Activated CD4-positive, alpha-beta T cell treated with anti-CD3 and anti-CD28 coated beads, Interleukin-2, Interleukin-6, amounts not matched to agents 100 ng/mL and 50 ng/mL, durations not matched to agents 16 hours and 8 hours (primary cell): ENCODE measurements around the gene CNTN1.
A peak's percentile ranks its signal among the peaks of the same experiment; 100 is the strongest.

ENCODE experiments used
- DNase-seq: peaks from one replicate; pipeline ENCODE4 v3.0.0-alpha.2; 2020

Gene CNTN1

DNA sequence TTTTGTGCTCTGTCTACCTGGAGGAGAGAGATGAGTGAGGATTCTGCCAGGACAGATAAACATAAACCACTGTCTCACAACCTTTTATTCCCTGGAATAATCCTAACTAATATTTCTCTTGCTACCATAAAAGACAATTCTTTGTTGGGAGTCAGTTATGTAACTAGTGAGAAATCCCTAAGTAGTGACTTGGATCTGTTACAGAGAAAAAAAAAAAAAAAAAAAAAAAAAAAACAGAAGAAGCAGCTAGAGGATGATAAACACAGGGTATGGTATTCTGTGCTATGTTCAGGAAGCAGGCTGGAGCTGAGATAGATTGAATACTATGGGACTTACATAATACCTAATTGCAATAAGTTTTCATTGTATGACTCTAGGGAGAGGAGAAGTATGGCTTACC lies 178.7 kb downstream of the CNTN1 start:
- DNase-seq = no peak

DNA sequence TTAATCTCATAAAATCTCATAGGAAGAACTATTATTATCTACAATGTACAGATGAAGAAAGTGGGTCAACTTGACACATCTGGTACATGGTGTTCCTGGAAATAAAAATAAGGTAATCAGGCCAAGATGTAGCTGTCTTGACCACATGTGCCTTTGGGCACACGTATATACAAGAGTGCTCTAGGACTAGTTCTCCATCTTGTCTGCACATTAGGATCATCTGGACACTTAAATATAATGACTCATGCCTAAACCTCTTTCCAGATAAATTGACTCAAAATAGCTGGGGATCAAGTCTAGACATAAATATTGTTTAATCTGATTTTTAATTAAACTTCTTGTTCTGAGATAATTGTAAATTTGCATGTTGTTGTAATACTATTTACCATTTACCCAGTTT lies 182.6 kb downstream of the CNTN1 start:
- no peak for DNase-seq

DNA sequence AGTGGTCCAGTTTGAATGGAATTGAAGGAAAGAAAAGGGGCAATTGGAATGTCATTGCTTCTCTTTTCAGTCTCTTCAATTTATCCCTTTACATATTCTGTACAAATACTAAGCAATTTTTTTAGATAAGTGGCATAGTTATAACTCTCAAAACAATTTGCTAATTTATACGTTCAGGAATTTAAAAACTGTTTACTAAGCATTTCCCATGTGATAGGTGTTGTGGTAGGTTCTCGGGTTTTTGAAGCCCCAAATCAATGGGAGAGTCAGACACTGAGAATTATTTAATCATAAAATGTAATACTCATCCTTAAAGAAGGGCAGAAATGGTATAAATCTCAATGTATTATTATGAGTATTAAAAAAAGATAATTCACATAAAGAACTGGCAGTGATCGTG lies 197.1 kb downstream of the CNTN1 start:
- DNase-seq = no peak

DNA sequence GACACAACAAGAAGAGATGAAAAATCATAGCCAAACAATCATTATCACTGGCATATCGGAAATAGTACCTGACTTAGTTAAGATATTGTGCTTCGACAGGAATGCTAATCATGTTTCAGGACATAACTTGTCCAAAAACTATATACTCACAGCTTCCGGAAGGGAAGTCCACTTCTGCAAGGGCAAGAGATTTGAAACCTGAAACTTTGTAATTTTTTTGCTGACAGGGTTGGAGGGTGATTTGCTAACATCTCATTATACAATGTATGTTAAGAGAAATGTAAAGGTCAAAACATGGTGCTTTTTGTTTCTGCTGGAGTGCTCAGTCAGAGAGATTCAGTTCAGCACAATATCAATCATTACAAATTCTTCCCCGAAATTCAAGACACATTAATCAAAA lies 200.3 kb downstream of the CNTN1 start:
- DNase-seq = no peak

DNA sequence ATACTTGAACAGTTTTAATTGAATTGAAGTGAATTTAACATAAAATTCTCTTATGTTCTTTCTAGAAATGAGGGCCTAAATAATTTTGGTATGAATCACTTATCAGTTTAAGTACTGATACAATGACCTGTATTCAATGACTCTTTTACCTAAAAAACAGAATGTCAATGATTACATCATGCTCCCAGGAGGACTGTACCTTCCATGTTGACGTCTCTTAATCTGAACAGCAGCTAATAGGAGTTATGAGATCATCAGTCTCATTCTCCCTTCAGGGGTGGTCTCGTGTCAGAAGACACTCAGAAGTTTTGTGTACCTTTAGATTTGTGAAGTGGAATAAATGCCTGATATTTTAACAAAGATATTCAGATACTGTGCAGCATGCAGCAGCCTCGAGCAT lies 206.3 kb downstream of the CNTN1 start:
- DNase-seq = no peak

DNA sequence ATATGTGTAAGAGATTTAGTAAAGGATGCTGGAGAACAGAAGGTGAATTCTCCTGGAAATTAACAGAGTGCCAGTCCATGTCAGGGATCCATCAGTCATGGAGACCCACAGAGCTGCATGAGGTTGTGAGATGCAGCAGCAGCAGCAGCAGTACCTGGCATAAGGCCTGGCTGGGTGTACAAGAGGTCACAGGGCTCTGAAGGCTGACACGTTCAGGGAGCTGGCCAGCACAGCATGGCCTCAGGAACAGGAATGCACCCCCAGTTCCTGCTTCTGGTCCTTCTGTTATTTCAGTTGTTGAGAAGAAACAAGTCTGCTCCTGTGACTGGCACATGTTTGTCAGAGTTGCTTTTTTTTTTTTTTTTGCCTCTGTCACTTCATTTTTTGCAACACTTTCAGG lies 210.8 kb downstream of the CNTN1 start:
- DNase-seq = no peak

DNA sequence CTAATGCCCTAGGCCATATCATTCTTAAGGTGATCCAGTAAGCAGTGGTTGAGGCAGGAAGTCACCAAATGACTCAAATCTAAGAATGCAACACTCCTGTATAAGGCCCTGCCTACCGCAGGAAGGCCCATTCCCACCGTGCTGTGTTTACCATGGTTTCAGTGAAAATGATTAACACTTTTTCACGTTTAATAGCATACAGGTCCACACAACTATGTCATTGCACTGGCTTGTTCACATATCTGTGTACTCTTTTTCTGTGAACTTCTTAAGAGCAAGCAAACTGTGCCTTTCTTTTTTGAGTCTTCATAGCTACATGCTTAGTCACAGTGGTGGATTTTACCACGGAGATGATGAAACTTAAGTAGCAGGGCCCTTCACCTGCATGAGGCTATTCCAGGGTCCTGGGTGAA lies 214.9 kb downstream of the CNTN1 start:
- DNase-seq = peak; percentile 41

DNA sequence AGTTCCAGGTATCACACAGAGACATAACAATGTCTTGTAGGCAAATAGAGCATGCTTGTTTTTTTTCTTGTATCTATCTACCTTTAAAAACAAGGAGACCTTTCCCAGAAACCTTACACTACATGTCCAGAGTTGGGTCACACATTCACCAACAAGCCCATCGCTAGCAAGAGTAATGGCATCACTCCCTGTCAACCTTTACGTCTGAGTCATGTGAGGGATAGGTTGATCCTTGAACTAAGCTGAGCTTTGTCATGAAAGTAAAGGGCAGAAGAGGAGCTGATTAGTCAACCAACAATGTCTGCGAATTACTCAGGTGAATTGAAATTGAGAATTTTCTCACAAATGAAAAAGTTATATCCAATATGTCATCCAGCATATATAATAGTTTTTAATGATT lies 219.4 kb downstream of the CNTN1 start:
- DNase-seq = no peak

DNA sequence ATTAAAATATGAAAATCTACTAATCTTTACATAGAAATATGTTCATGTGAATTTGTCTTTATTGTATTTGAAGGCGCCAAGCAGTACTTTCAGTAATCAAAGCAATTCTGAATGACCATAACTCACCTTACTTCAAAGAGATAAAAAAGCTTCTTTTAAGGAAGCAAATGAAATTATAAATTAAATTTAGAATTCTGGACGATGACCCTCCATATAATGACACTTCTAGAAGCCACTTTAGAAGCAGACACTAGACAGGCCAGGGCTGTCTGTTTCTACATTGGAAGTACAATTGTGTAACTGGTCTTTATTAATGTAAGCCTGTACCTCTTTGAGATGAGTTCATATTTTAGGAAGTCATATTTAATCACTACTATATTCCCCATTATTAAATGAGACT lies 222.9 kb downstream of the CNTN1 start:
- DNase-seq = no peak

DNA sequence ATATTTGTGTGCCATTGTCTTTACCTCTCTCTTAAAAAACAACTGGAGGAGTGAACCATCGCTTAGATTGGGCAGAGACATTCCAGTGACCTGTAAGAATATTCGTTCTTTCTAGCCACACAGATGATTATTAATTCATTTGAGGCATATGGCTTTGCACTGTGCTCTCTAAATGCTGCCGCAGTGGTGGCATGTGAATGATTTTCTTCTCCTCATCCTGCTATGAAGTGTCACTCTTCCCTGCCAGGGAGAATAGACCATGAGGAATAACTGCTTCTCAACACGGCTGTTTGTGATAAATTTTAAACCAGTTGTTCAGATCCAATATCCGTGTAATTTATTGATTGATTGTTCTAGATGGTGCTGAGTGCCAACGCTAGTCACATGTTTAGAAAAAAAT lies 225.3 kb downstream of the CNTN1 start:
- no peak for DNase-seq

DNA sequence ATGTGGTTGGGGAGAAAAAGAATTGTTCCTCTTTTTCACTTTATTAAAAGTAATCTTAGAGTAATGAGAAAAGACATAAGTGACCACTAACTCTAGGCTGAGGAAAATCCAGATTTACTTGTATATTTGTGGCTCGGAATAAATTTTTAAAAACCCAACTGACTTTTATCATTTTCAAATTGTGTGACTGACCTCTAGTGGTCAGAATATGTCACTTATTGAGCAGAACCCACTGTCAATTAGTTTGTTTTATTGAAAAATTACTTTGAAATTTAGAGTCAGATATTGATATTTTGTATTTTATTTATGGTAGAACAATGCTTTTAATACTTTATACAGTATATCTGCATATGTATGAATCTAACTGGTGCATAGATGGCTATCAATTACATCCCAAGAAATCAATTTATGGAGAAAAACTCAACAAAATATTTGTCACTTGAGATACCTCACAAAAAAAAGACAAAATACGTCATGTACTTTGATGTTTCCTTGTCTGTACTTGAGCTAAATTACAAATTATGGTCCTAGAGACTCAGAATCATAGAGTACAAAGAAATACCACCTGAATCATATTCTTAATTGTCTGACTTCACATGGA lies 229.4 kb downstream of the CNTN1 start:
- peak; percentile 13 for DNase-seq

DNA sequence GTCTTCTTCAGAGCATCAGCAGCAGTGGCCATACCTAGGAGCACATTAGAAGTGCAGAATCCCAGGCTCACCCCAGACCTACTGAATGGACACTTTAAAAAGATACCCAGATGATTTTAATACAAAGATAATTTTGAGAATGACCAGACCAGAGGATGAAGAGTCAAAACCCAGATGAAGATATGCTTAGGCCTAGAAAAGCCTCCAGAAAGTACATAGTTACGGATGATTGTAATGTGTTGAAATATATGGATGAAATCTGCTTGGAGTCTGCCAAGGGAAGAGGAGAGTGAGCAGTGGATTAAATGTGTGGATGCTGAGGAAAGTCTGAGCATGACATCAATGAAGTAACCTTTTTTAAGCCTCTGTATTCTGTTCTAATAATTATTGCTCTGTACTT lies 245.7 kb downstream of the CNTN1 start:
- DNase-seq = no peak

DNA sequence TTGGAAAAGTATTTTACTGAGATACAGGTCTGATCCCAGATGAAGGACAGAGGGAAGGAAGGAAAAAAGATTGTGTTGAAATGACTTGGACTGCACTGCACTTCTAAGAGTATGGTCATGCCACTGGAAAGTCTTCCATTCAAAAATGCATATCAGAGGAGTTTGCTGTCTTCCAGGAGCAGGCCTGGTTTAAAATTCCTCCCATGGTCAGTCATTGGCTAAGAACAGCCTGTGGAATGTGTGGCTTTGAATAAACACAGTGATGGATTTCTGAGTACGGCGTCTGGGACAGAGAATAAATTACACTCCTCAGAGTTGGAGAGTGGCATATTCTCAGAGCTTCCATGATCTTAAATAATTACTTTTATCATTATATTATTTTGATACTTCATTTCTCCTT lies 250.1 kb downstream of the CNTN1 start:
- DNase-seq = no peak

DNA sequence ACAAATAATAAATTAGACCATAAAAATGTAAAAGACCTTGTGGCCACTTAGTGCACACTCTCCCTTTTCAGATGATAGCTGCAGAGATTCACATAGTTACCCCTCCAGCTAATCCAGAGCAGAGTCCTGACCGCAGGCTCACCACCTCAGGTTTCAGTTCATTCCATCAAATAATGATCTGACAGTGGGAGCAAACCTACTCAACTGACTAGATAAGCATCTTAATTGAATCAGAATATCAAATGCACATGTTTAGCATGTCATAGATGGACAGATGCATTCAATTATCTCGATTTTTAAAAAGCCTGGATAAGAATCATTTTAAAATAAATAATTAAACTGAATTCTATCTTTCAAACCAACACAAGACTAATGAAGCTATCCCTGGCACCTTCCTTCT lies 253.5 kb downstream of the CNTN1 start:
- no peak for DNase-seq

DNA sequence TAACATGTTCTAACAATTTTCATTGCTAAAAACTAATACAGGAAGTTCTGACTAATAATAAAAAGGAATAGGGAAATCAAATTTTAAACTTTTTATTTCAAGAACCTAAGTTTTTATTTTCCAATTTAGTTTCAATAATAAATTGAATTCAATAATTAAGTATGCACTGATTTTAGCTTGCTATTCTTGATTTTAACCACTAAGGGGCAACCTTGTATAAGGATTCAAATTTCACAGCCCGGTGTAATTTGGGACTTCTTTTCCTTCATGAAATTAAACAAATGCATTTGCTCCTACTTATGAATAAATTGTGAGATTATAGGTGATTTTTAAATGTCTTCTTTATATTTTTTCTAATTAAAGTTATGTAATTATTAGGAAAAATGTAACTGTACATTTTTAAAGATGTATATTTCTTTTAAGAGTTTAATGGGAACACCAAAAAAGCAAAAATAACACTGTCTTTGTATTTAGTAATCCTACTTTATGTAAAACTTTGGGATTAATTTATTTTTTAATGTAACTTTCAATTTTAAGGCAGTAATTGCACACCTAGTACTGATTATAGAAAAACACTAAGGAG lies 254.5 kb downstream of the CNTN1 start:
- DNase-seq = peak; percentile 7

DNA sequence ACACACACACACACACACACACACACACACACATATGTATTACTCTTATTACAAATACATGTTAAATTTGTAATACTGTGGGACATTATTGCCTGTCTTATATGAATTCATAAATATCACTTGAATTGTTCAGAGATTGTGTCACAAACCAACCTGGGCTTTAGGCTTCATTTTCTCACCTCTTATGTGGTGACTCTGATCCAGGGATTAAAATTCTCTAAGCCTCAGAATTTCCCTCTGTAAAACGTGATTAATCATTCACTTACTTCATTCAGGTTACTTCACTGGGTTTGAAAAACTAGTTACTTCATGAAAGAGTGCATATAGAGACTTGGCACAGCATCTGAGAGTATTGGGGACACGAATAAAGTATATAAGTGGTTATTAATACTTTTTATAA lies 255.6 kb downstream of the CNTN1 start:
- no peak for DNase-seq

DNA sequence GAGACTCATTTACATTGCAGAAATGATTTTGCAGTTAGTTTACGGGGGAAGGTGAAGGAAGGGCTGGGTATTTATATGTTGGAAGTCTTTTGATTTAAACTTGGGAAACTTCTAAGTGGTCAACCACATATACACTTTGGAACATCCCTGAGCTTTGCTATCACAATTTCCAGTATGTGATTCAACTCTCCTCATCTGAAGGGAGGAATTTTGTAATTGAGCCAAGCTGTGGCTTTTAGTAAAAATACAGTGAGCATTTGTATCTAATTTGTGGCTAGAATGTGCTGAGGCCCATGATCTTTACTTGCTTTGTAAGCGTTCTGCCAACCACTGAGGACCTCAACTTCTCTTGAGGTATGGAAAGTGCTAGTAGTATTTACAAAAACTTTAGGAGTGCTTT lies 260.8 kb downstream of the CNTN1 start:
- DNase-seq = no peak

DNA sequence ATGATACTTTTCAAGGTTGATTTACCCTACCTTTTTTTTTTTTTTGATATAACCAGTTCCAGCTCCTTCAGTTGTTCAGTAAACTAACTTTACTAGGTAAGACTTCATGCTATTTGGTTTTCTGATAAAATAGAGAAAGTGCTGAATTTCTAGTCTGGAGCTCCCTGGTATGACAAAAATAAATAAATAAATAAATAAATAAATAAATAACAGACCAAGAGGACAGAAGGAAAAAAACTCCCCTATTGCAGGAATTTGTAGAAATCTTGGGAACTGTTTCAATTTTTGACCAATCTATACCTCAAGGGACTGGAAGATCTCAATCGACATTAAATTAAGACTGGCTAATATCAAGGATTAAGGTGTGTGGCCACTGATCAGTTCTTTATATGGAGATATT lies 265.2 kb downstream of the CNTN1 start:
- no peak for DNase-seq

DNA sequence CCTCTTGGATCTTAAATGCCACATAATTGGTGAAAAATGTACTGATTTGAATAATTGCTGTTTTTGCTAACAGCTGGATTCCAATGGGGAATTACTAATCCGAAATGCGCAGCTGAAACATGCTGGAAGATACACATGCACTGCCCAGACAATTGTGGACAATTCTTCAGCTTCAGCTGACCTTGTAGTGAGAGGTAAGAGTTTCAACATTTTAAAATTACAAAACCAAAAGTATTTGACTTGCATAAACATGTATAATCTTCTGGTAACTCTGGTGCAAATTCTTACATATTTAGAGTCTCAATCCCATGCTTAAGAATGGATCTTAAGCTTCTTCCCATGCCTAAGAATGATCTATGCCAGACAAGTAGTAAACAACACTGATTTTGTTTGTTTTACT lies 266.8 kb downstream of the CNTN1 start:
- no peak for DNase-seq

DNA sequence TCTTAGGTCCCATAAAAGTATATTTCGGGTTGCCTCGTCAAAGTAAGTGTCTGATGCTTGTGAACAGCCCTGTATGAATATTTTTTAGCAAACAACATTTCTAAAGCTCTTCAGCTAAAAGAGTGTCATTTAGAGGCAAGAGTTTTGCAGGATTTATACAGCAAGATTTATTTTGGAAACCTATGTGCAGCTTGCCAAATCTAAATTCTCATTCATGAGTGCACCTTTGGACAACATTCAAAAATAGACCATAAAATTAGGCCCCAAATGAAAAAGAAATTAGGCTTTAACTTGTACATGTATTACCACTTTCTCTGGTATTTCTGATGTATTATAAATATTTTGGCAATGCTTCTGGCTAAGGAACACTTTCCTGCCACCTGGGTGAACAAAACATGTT lies 271.5 kb downstream of the CNTN1 start:
- no peak for DNase-seq

DNA sequence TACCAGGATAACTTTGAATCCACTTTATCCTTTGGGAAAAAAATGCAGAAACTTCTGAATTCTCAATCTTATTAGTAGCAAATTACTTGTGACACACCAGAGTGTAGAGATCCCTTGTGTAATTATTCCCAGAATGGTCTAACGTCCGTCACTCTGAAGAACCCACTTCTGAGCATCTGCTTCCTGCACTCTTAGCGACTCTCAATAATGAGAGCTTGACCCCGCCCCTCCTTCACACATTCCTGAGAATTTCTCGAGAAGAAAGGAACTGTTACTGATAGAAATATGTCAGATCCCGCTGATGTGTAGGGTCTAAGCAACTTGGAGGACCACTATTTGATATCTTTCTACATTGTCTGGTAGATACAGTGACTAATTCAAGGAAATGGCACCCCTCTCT lies 277.6 kb downstream of the CNTN1 start:
- no peak for DNase-seq

DNA sequence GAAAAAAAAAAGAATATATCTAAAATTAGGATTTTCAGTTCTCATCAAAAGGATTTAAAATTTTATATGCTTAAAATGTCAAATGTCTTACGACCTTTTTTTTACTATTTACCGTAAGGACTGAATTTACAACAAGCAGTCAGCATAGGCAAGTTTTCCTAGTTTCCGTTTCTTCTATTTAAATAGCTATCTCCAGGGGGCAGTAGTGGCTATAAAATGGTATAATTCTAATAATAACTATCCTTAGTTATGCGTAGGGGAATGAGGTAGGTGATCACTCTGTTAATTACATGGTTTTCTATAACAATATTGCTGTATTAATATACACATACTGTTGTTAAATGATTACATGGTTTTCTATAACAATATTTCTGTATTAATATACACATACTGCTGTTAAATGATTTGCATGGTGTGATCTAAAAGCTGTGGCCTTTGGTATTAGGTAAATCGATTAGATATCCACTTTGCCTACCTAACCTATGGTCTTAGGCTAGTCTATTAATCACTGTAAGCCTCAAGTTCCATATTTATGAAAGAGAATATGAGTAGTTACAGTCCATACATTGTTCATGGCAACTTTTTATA lies 278.2 kb downstream of the CNTN1 start:
- DNase-seq = no peak

DNA sequence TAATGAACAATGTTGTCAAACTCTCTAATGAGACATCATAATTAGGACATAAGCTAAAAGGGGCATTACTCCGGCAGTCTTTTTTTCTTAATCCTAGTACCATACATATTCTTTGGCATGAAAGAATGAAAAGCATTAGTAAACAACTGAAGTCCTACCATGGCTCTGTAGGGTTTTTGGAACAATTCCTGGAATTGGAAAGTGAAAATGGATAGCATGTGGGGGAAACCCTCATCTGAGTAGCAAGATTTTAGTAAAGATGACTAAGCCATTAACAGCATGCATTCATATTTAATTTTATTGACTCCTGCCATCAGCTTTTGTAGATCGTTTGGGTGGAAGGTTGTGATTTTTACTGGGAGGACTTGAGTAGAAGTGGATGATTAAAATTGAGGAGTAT lies 279.7 kb downstream of the CNTN1 start:
- DNase-seq = no peak

DNA sequence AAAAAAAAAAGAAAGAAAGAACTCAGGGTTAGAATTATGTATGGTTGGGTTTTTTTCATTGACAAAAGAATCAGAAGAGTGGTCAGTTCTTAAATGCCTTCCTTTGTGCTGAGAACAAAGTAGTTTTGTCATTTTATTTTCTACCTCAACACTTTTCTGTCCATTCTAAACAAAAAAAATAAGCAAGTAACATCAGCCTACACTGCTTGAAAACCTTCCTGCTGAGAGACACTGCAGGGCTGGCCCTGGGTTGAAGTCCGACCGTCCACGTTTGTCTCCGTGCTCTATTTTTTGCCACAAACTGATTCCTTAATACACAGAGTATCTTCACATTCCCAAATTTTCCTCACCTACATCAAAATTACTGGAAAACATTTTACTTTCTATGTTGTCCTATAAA lies 284.3 kb downstream of the CNTN1 start:
- no peak for DNase-seq

DNA sequence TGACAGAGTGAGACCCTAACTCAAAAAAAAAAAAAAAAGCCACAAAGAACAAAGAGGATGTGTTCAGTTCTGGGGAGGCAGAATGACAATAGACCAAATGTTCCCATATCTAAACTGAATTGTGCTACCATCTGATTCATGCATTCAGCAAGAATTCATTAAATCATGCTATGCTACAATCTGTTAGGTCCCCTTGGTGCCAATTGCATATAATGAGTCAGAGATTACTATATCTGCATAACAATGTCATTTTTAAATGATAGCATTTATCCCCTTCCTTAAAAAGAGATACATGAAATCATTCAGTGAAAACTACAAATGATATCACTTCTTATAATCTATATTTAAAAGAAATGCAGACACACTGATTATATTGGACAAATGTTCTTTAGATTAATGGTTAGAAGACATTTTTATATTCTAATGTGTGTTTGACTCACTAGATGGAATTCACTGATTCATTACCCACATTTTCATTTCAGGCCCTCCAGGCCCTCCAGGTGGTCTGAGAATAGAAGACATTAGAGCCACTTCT lies 288.3 kb downstream of the CNTN1 start:
- DNase-seq = no peak
